ENCODE measurements around the gene CD52. TPM values are rescaled to one million over a fixed set of nuclear protein-coding genes. Genes with fewer than 3 reads are reported as not detected.

The CD52 gene
- total RNA-seq, result 10 to 100 TPM in 2 of 4 donors, 1 to 10 TPM in 2; 1.9 to 22.1 (median 9.4) TPM

GRCh38 chr1:26317612-26318337 lies at the start of gene CD52:
TSS of gene CD52 (plus strand) at chr1:26317958. CDS start at chr1:26318018, 60 bp downstream.
- intact Hi-C loops (cut with DNase I), result loop anchor here (10.0 kb wide), 1 partner anchor 153 kb away; the partner anchor contains the start of genes C1orf232 and ZNF593
- Histone ChIP-seq H3K4me1 (peaks cover 0 to 43% (median 10%) of the 10 kb centered on the region in 3 donors), H3K9me3 (no peaks in the 10 kb centered on the region), H3K36me3 (peaks cover 0 to 34% (median 8%) of the 10 kb centered on the region in 3 donors), H3K27ac (peak within 1 kb of the TSS; percentile 33 to 58 (median 36)), H3K4me3 (peak within 1 kb of the TSS; percentile 4 to 50 (median 22)), H3K27me3 (no peaks in the 10 kb centered on the region)
- WGBS, 2 donors, result 40 to 61% methylated on average over 6 to 7 of the region's 12 CpGs
- no peak for DNase-seq
- peak in 1 of 4 donors; percentile 37 for TF ChIP-seq POLR2A (IDR thresholded peaks at IDR 0.05)
- no peak for TF ChIP-seq CTCF (IDR thresholded peaks at IDR 0.05)

- Histone ChIP-seq H3K4me3 (no peak overlapping the region), H3K27me3 (no peaks in the 10 kb centered on the region), H3K27ac (no peak overlapping the region), H3K36me3 (peaks cover 7 to 89% (median 13%) of the 10 kb centered on the region in 3 donors), H3K4me1 (peaks cover 0 to 3% (median 0%) of the 10 kb centered on the region in 3 donors), H3K9me3 (peaks cover 0 to 13% (median 11%) of the 10 kb centered on the region in 3 donors)
- WGBS, 2 donors, result 89 to 92% methylated on average over 9 of the region's 9 CpGs
- no peak for TF ChIP-seq CTCF (IDR thresholded peaks at IDR 0.05)
- no peak for TF ChIP-seq POLR2A (IDR thresholded peaks at IDR 0.05)
- intact Hi-C loops (cut with DNase I), result no loop called here
- no peak for DNase-seq
Measured at GRCh38 chr1:26268290-26269197, 49.2 kb upstream of the CD52 start.

- no peak overlapping the region for H3K4me3 ChIP-seq
- H3K27me3 ChIP-seq, result no peaks in the 10 kb centered on the region
- H3K4me1 ChIP-seq, result peaks cover 0 to 4% (median 0%) of the 10 kb centered on the region in 3 donors
- DNase-seq, result no peak
- TF ChIP-seq POLR2A (IDR thresholded peaks at IDR 0.05) (no peak), CTCF (IDR thresholded peaks at IDR 0.05) (no peak)
- peaks cover 0 to 13% (median 11%) of the 10 kb centered on the region in 3 donors for H3K9me3 ChIP-seq
- WGBS, 2 donors, result 96 to 97% methylated on average over 4 of the region's 4 CpGs
- intact Hi-C loops (cut with DNase I), result no loop called here
- H3K27ac ChIP-seq, result no peak overlapping the region
- peaks cover 7 to 82% (median 13%) of the 10 kb centered on the region in 3 donors for H3K36me3 ChIP-seq
Measured at GRCh38 chr1:26269198-26269550, 48.6 kb upstream of the CD52 start.

- peak overlapping the region; percentile 99 to 100 (median 99) for H3K27ac ChIP-seq
- no peaks in the 10 kb centered on the region for H3K9me3 ChIP-seq
- H3K36me3 ChIP-seq, result peaks cover 0 to 32% (median 7%) of the 10 kb centered on the region in 3 donors
- H3K27me3 ChIP-seq, result no peaks in the 10 kb centered on the region
- TF ChIP-seq CTCF (IDR thresholded peaks at IDR 0.05), result no peak
- TF ChIP-seq POLR2A (IDR thresholded peaks at IDR 0.05), result no peak
- 34 to 54% methylated on average over 9 to 11 of the region's 11 CpGs for WGBS, 2 donors
- no peak overlapping the region for H3K4me3 ChIP-seq
- peaks cover 44 to 56% (median 47%) of the 10 kb centered on the region in 3 donors for H3K4me1 ChIP-seq
- intact Hi-C loops (cut with DNase I), result no loop called here
- no peak for DNase-seq
Measured at GRCh38 chr1:26274801-26275425, 42.8 kb upstream of the CD52 start.
